Measurements from ENCODE around the gene ILDR1.

DNA sequence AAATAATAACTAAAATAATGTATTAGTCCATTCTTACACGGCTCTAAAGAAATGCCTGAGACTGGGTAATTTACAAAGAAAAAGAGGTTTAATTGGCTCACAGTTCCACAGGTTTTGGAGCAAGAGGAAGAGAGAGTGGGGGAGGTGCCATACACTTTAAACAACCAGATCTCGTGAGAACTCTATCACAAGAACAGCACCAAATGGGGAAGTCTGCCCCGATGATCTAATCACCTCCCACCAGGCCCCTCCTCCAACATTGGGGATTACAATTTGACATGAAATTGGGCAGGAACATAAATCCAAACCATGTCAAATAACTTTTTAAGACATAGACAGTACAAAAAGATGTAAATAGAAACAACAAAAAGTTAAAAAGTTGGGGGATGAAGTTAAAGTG is 63.2 kb downstream of the ILDR1 start:
- TF ChIP-seq TOX (CRISPR knock-in tag; IDR thresholded peaks at IDR 0.05; ENCODE audit: borderline replicate concordance) = no peak
- no peak for TF ChIP-seq OSR1 (CRISPR knock-in tag; IDR thresholded peaks at IDR 0.05)
